CD4-positive, alpha-beta T cell (primary cell): ENCODE data around the gene STYXL1. TPM values are rescaled to one million over a fixed set of nuclear protein-coding genes. Genes with fewer than 3 reads are reported as not detected.

Experiments used
- ATAC-seq: fragments of 200-7000 bp; cut with Tn5 transposase; one replicate; pipeline ENCODE4 v1.10.0; 2022; ENCODE audit warnings: mild to moderate bottlenecking; ENCODE audit not compliant: poor library complexity
- CTCF ChIA-PET: fragments of 350-600 bp; sonication (Branson Sonifier 250); formaldehyde crosslinking; loops from one replicate; lab custom pipeline; 2021; ENCODE audit warnings: antibody characterized with exemption, inconsistent platforms; lab: Charles Lee
- POLR2A ChIA-PET: fragments of 350-600 bp; sonication (Branson Sonifier 250); formaldehyde crosslinking; loops from one replicate; lab custom pipeline; 2021; ENCODE audit warnings: antibody characterized with exemption, inconsistent platforms; lab: Charles Lee
- DNase-seq, 14 experiments: peaks; one replicate each; pipeline ENCODE4 v3.0.0-alpha.2; 2013 to 2020; ENCODE audit warnings: mixed read lengths in 2 of 14
- H3K27ac ChIP-seq, 2 donors: one replicate each; pipeline versions ENCODE4 v1.5.1 to v1.7.0; 2013; ENCODE audit warnings: low read length in 2 of 2, low read depth in 1 of 2, mild to moderate bottlenecking in 1 of 2
- H3K27me3 ChIP-seq, 2 experiments: 1 replicate in 1 of 2; 2 replicates in 1 of 2; pipeline versions ENCODE4 v1.6.1 to v1.7.0; 2013; ENCODE audit warnings: low read length in 2 of 2, control low read depth in 1 of 2, mild to moderate bottlenecking in 1 of 2, moderate library complexity in 1 of 2; ENCODE audit not compliant: insufficient read depth in 2 of 2, control insufficient read depth in 1 of 2
- H3K36me3 ChIP-seq: one replicate; pipeline ENCODE4 v1.6.1; 2013; ENCODE audit warnings: low read length, control low read depth; ENCODE audit not compliant: insufficient read depth
- H3K4me1 ChIP-seq: one replicate; pipeline ENCODE4 v1.6.1; 2013; ENCODE audit warnings: low read length, control low read depth; ENCODE audit not compliant: insufficient read depth
- H3K4me3 ChIP-seq: one replicate; pipeline ENCODE4 v1.5.1; 2013; ENCODE audit warnings: mild to moderate bottlenecking, low read length, moderate library complexity
- H3K9me3 ChIP-seq, 2 experiments: 1 replicate in 1 of 2; 2 replicates in 1 of 2; pipeline versions ENCODE4 v1.6.1 to v1.7.0; 2013; ENCODE audit warnings: low read length in 2 of 2, mild to moderate bottlenecking in 2 of 2, control low read depth in 1 of 2, moderate library complexity in 1 of 2; ENCODE audit not compliant: control insufficient read depth in 1 of 2, insufficient read depth in 1 of 2
- H3K27ac Mint-ChIP-seq: one replicate; pipeline ENCODE4 v1.8.0; 2020; ENCODE audit warnings: mixed read lengths
- H3K27me3 Mint-ChIP-seq: one replicate; pipeline ENCODE4 v1.8.0; 2021; ENCODE audit warnings: mixed read lengths
- H3K36me3 Mint-ChIP-seq: one replicate; pipeline ENCODE4 v1.8.0; 2021; ENCODE audit warnings: low read depth, mixed read lengths
- H3K4me1 Mint-ChIP-seq: one replicate; pipeline ENCODE4 v1.8.0; 2021; ENCODE audit warnings: low read depth, mixed read lengths
- H3K4me3 Mint-ChIP-seq: one replicate; pipeline ENCODE4 v1.8.0; 2020; ENCODE audit warnings: mild to moderate bottlenecking, mixed read lengths
- H3K9me3 Mint-ChIP-seq: one replicate; pipeline ENCODE4 v1.8.0; 2020; ENCODE audit warnings: mixed read lengths
- CTCF ChIP-seq: fragments of 200-600 bp; IDR thresholded peaks from one replicate; pipeline ENCODE4 v1.8.0; 2022; ENCODE audit warnings: antibody characterized with exemption, mild to moderate bottlenecking
- intact Hi-C, 2 experiments: fragments of 100-400 bp; cut with DNase I in 1 of 2; cut with micrococcal nuclease in 1 of 2; formaldehyde crosslinking; loops; one replicate each; pipeline versions ENCODE4 v1.15.1 to v1.9.0; 2023 to 2025; cut with DNase I, micrococcal nuclease
- total RNA-seq, 174 experiments: library from RNA in 2 of 174; stranded (reverse) in 2 of 174; gene quantifications; one replicate each; pipeline ENCODE4 v1.2.3 and lab custom pipeline; 2021 to 2026

Gene STYXL1
- total RNA-seq, 2 experiments from 2014 or later, result 8.4 to 8.5 TPM

- H3K4me3 ChIP-seq, result no peak overlapping the region
- DNase-seq (no peak), ATAC-seq (no peak)
- no peaks in the 10 kb centered on the region for H3K27me3 Mint-ChIP-seq
- peaks cover 60% of the 10 kb centered on the region for H3K36me3 ChIP-seq
- H3K36me3 Mint-ChIP-seq, result peaks cover 54% of the 10 kb centered on the region
- no peaks in the 10 kb centered on the region for H3K9me3 ChIP-seq
- H3K4me1 ChIP-seq, result no peaks in the 10 kb centered on the region
- H3K27ac ChIP-seq, result no peak overlapping the region
- CTCF ChIA-PET, result interaction anchor here (1.4 kb wide), 1 partner anchor 38 kb away, joined by 3 read pairs; no protein-coding TSS in a partner anchor
- no peaks in the 10 kb centered on the region for H3K27me3 ChIP-seq
- no peaks in the 10 kb centered on the region for H3K4me1 Mint-ChIP-seq
- TF ChIP-seq CTCF, result no peak
- H3K9me3 Mint-ChIP-seq, result no peaks in the 10 kb centered on the region
- no peak overlapping the region for H3K4me3 Mint-ChIP-seq
- POLR2A ChIA-PET, result interaction anchor here (1.2 kb wide), 1 partner anchor 27 kb away, joined by 3 read pairs; no protein-coding TSS in a partner anchor
- intact Hi-C loops, result no loop called here
- no peak overlapping the region for H3K27ac Mint-ChIP-seq
These were observed 66.1 kb downstream of the STYXL1 start for GRCh38 chr7:75981453-75982305.

- intact Hi-C loops, result no loop called here
- DNase-seq, result no peak
- Mint-ChIP-seq H3K36me3 (peaks cover 52% of the 10 kb centered on the region), H3K27me3 (no peaks in the 10 kb centered on the region), H3K27ac (no peak overlapping the region), H3K4me3 (no peak overlapping the region), H3K4me1 (no peaks in the 10 kb centered on the region), H3K9me3 (no peaks in the 10 kb centered on the region)
- no peak for TF ChIP-seq CTCF
- no peak overlapping the region for H3K4me3 ChIP-seq
- no peak overlapping the region for H3K27ac ChIP-seq
- CTCF ChIA-PET, result no interaction called here
- H3K27me3 ChIP-seq, result no peaks in the 10 kb centered on the region
- no peaks in the 10 kb centered on the region for H3K4me1 ChIP-seq
- POLR2A ChIA-PET, result no interaction called here
- H3K36me3 ChIP-seq, result peaks cover 56% of the 10 kb centered on the region
- no peak for ATAC-seq
- H3K9me3 ChIP-seq, result no peaks in the 10 kb centered on the region
These were observed 66.7 kb downstream of the STYXL1 start for GRCh38 chr7:75981203-75981452.

GRCh38 chr7:75980430-75981202, 67.2 kb downstream of the STYXL1 start:
- ChIA-PET POLR2A (no interaction called here), CTCF (no interaction called here)
- DNase-seq (peak in 1 of 14 experiments; percentile 17), ATAC-seq (no peak)
- H3K4me3 ChIP-seq, result no peak overlapping the region
- intact Hi-C loops, result no loop called here
- no peaks in the 10 kb centered on the region for H3K4me1 Mint-ChIP-seq
- no peak overlapping the region for H3K27ac Mint-ChIP-seq
- H3K27ac ChIP-seq, result no peak overlapping the region
- H3K9me3 Mint-ChIP-seq, result no peaks in the 10 kb centered on the region
- H3K36me3 ChIP-seq, result peaks cover 50% of the 10 kb centered on the region
- no peaks in the 10 kb centered on the region for H3K4me1 ChIP-seq
- no peaks in the 10 kb centered on the region for H3K27me3 Mint-ChIP-seq
- peaks cover 47% of the 10 kb centered on the region for H3K36me3 Mint-ChIP-seq
- TF ChIP-seq CTCF, result no peak
- no peaks in the 10 kb centered on the region for H3K9me3 ChIP-seq
- no peak overlapping the region for H3K4me3 Mint-ChIP-seq
- no peaks in the 10 kb centered on the region for H3K27me3 ChIP-seq
